HEK293T (cell line): ENCODE data around the gene MAD1L1.

Experiments
- BHLHE40 ChIP-seq: fragments of 450-650 bp; IDR thresholded peaks from 2 replicates; pipeline ENCODE4 v1.6.1; 2016; ENCODE audit warnings: mild to moderate bottlenecking, moderate library complexity, borderline replicate concordance
- CTBP1 ChIP-seq: fragments of 450-650 bp; IDR thresholded peaks from 2 replicates; pipeline ENCODE4 v1.6.1; 2016; ENCODE audit warnings: borderline replicate concordance
- ELF4 ChIP-seq: fragments of 450-650 bp; IDR thresholded peaks from 2 replicates; pipeline ENCODE4 v1.6.1; 2017; ENCODE audit warnings: antibody characterized with exemption
- FOXM1 ChIP-seq: fragments of 450-650 bp; IDR thresholded peaks from 2 replicates; pipeline ENCODE4 v1.6.1; 2017; ENCODE audit warnings: mild to moderate bottlenecking, borderline replicate concordance
- HDGF ChIP-seq: fragments of 450-650 bp; IDR thresholded peaks from 2 replicates; pipeline ENCODE4 v1.6.1; 2017; ENCODE audit warnings: antibody characterized with exemption, borderline replicate concordance
- L3MBTL2 ChIP-seq: fragments of 450-650 bp; conservative IDR thresholded peaks from 2 replicates; pipeline ENCODE4 v1.6.1; 2016; ENCODE audit warnings: mild to moderate bottlenecking
- PKNOX1 ChIP-seq: fragments of 450-650 bp; IDR thresholded peaks from 2 replicates; pipeline ENCODE4 v1.6.1; 2016
- SUZ12 ChIP-seq: fragments of 450-650 bp; IDR thresholded peaks from 2 replicates; pipeline ENCODE4 v1.6.1; 2016; ENCODE audit warnings: mild to moderate bottlenecking
- TARDBP ChIP-seq: fragments of 450-650 bp; IDR thresholded peaks from 2 replicates; pipeline ENCODE4 v1.6.1; 2016

DNA sequence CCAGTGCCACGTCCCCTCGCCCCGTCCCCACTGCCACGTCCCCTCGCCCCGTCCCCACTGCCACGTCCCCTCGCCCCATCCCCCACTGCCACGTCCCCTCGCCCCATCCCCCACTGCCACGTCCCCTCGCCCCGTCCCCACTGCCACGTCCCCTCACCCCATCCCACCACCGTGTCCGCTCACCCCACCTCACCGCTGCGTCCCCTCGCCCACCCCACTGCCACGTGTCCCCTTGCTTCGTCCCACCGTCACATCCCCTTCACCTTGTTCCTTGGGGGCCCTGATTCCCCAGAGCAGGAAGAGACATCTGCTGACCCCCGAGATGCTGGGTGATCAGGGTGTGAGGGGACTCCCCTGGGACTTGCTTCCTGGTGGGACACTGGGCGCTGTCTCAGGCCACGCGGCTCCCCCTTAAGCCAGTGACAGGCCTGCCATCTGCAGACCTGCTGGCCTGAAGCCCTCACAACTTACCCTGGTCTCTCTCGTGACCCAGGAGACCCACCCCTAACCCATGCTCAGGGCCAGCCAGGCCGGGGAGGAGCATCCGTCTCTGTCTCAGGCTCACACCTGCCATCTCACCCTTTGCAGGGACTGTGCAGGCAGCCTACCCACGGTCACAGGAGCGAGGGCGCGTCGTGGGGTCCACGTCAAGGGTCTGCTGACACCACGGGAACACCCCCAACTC lies 302.2 kb downstream of the MAD1L1 start:
- TF ChIP-seq BHLHE40 (no peak), HDGF (no peak), L3MBTL2 (no peak), ELF4 (no peak), FOXM1 (no peak), SUZ12 (no peak), CTBP1 (no peak), TARDBP (no peak), PKNOX1 (no peak)
